H1 (cell line): ENCODE measurements around the gene MACROD1. TPM values are rescaled to one million over a fixed set of nuclear protein-coding genes. Genes with fewer than 3 reads are reported as not detected.

ENCODE experiments used
- CTCF ChIA-PET: fragments of 300-600 bp; sonication (Branson Sonifier 250); formaldehyde crosslinking; loops from one replicate; lab custom pipeline; 2021; ENCODE audit not compliant: partially characterized antibody; lab: Charles Lee
- POLR2A ChIA-PET: fragments of 300-600 bp; sonication (Branson Sonifier 250); formaldehyde crosslinking; loops from one replicate; lab custom pipeline; 2021; ENCODE audit warnings: inconsistent platforms; ENCODE audit not compliant: partially characterized antibody; lab: Charles Lee
- DNase-seq, 2 experiments: peaks; one replicate each; pipeline versions ENCODE4 v3.0.0 to v3.0.0-alpha.2; 2010 to 2022; ENCODE audit warnings: low spot score in 2 of 2, low read depth in 1 of 2, mixed read lengths in 1 of 2
- FAIRE-seq: peaks from 2 replicates; lab custom pipeline; 2011; peaks lifted over from hg19 to GRCh38; lab: Jason Lieb, UNC
- H2AFZ ChIP-seq: 2 replicates; pipeline ENCODE4 v1.8.1; 2012; ENCODE audit warnings: low read length, inconsistent platforms
- H2AK5ac ChIP-seq: 2 replicates; pipeline ENCODE4 v1.6.1; 2013; ENCODE audit warnings: low read depth, low read length
- H2BK120ac ChIP-seq: replicated peaks from 2 replicates; pipeline ENCODE3; 2013; ENCODE audit warnings: low read depth, low read length, inconsistent platforms
- H2BK12ac ChIP-seq: 2 replicates; pipeline ENCODE4 v1.6.1; 2013; ENCODE audit warnings: low read depth, low read length
- H2BK15ac ChIP-seq: 2 replicates; pipeline ENCODE4 v1.6.1; 2013; ENCODE audit warnings: low read length
- H2BK20ac ChIP-seq: 2 replicates; pipeline ENCODE4 v1.6.1; 2013; ENCODE audit warnings: low read length
- H2BK5ac ChIP-seq: 2 replicates; pipeline ENCODE4 v1.6.1; 2013; ENCODE audit warnings: low read depth, low read length
- H3K14ac ChIP-seq: 2 replicates; pipeline ENCODE4 v1.6.1; 2013; ENCODE audit warnings: inconsistent platforms; ENCODE audit not compliant: insufficient read length
- H3K18ac ChIP-seq: 2 replicates; pipeline ENCODE4 v1.6.1; 2013; ENCODE audit warnings: low read length; ENCODE audit errors: extremely low read depth
- H3K23ac ChIP-seq: 2 replicates; pipeline ENCODE4 v1.6.1; 2013; ENCODE audit warnings: inconsistent platforms; ENCODE audit not compliant: insufficient read length
- H3K23me2 ChIP-seq: 2 replicates; pipeline ENCODE4 v1.6.1; 2013; ENCODE audit warnings: low read depth, low read length
- H3K27ac ChIP-seq: 2 replicates; pipeline ENCODE4 v1.6.1; 2011; ENCODE audit warnings: low read depth, low read length, inconsistent platforms
- H3K27me3 ChIP-seq, 4 experiments: replicated peaks in 1 of 4; 1 replicate in 1 of 4; 2 replicates in 3 of 4; pipeline versions ENCODE4 v1.6.1 to v1.8.1; 2011 to 2013; ENCODE audit warnings: low read length in 3 of 4, mild to moderate bottlenecking in 3 of 4, inconsistent platforms in 2 of 4, mixed read lengths in 2 of 4, moderate library complexity in 1 of 4; ENCODE audit not compliant: control insufficient read depth in 3 of 4, insufficient read depth in 3 of 4; ENCODE audit errors: extremely low read depth in 1 of 4
- H3K36me3 ChIP-seq, 4 experiments: 2 replicates each; pipeline versions ENCODE4 v1.6.1 to v1.8.1; 2011 to 2013; ENCODE audit warnings: mild to moderate bottlenecking in 4 of 4, low read length in 3 of 4, moderate library complexity in 2 of 4, control low read depth in 1 of 4, inconsistent platforms in 1 of 4; ENCODE audit not compliant: insufficient read depth in 4 of 4, control insufficient read depth in 2 of 4
- H3K4ac ChIP-seq: replicated peaks from 2 replicates; pipeline ENCODE3; 2013; ENCODE audit warnings: low read length, low read depth, mixed read lengths, inconsistent platforms; ENCODE audit not compliant: insufficient read length
- H3K4me1 ChIP-seq, 4 experiments: replicated peaks in 1 of 4; 1 replicate in 1 of 4; 2 replicates in 3 of 4; pipeline versions ENCODE4 v1.6.1 to v1.8.1; 2011 to 2013; ENCODE audit warnings: low read length in 3 of 4, inconsistent platforms in 2 of 4, mixed read lengths in 1 of 4; ENCODE audit not compliant: insufficient read depth in 4 of 4, control insufficient read depth in 3 of 4
- H3K4me2 ChIP-seq, 2 experiments: 2 replicates each; pipeline versions ENCODE4 v1.6.1 to v1.8.1; 2011 to 2013; ENCODE audit warnings: low read depth in 2 of 2, low read length in 2 of 2, control low read depth in 1 of 2, inconsistent platforms in 1 of 2, mild to moderate bottlenecking in 1 of 2; ENCODE audit not compliant: insufficient read depth in 1 of 2
- H3K4me3 ChIP-seq, 4 experiments: fragments of 200-600, 300-600 bp in 1 of 4; sonication (generic), shearing (Covaris generic), sonication (Bioruptor Twin) in 1 of 4; 2 replicates each; pipeline versions ENCODE4 v1.5.1 to v1.8.1; 2011 to 2016; ENCODE audit warnings: low read length in 4 of 4, low read depth in 3 of 4, control low read depth in 2 of 4, inconsistent platforms in 2 of 4, mild to moderate bottlenecking in 2 of 4, mixed read lengths in 1 of 4, moderate library complexity in 1 of 4; ENCODE audit not compliant: insufficient read depth in 2 of 4; ENCODE audit errors: extremely low read depth in 1 of 4
- H3K56ac ChIP-seq: replicated peaks from 2 replicates; pipeline ENCODE3; 2013; ENCODE audit warnings: low read depth, mild to moderate bottlenecking, mixed read lengths, low read length, inconsistent platforms; ENCODE audit not compliant: insufficient read length
- H3K79me1 ChIP-seq: 2 replicates; pipeline ENCODE4 v1.6.1; 2013; ENCODE audit warnings: low read depth, low read length, control low read depth
- H3K79me2 ChIP-seq, 2 experiments: 2 replicates each; pipeline versions ENCODE4 v1.6.1 to v1.8.1; 2012 to 2013; ENCODE audit warnings: low read length in 2 of 2, mild to moderate bottlenecking in 2 of 2, inconsistent platforms in 1 of 2; ENCODE audit not compliant: insufficient read depth in 2 of 2, control insufficient read depth in 1 of 2
- H3K9ac ChIP-seq, 4 experiments: replicated peaks in 1 of 4; 1 replicate in 1 of 4; 2 replicates in 3 of 4; pipeline versions ENCODE4 v1.6.1 to v1.8.1; 2011 to 2013; ENCODE audit warnings: low read depth in 3 of 4, low read length in 3 of 4, control low read depth in 2 of 4, mild to moderate bottlenecking in 2 of 4, moderate library complexity in 2 of 4, inconsistent platforms in 1 of 4; ENCODE audit errors: extremely low read depth in 1 of 4
- H3K9me3 ChIP-seq, 2 experiments: 2 replicates each; pipeline versions ENCODE4 v1.6.1 to v1.8.1; 2012 to 2013; ENCODE audit warnings: mild to moderate bottlenecking in 2 of 2, moderate library complexity in 2 of 2, control low read depth in 1 of 2, inconsistent platforms in 1 of 2, low read depth in 1 of 2, low read length in 1 of 2, mixed read lengths in 1 of 2; ENCODE audit not compliant: insufficient read depth in 2 of 2
- H4K20me1 ChIP-seq, 2 experiments: replicated peaks in 1 of 2; 2 replicates each; pipeline versions ENCODE3 to v1.8.1; 2011 to 2013; ENCODE audit warnings: inconsistent platforms in 2 of 2, low read length in 2 of 2, mild to moderate bottlenecking in 1 of 2; ENCODE audit not compliant: insufficient read depth in 2 of 2, control insufficient read depth in 1 of 2
- H4K5ac ChIP-seq: 2 replicates; pipeline ENCODE4 v1.6.1; 2013; ENCODE audit warnings: low read length, low read depth, mixed read lengths, inconsistent platforms; ENCODE audit not compliant: insufficient read length
- H4K8ac ChIP-seq: 2 replicates; pipeline ENCODE4 v1.8.0; 2013; ENCODE audit warnings: mild to moderate bottlenecking, moderate library complexity, low read length, inconsistent platforms; ENCODE audit not compliant: insufficient read depth; ENCODE audit errors: extremely low read depth
- H4K91ac ChIP-seq: replicated peaks from 2 replicates; pipeline ENCODE3; 2013; ENCODE audit warnings: low read length, mixed read lengths, inconsistent platforms; ENCODE audit not compliant: insufficient read length
- E2F6 ChIP-seq: IDR thresholded peaks from 2 replicates; pipeline ENCODE4 v1.6.1; 2012; ENCODE audit warnings: inconsistent platforms
- HDAC6 ChIP-seq: IDR thresholded peaks from one replicate; pipeline ENCODE4 v1.7.1; 2012; ENCODE audit warnings: low read depth, mild to moderate bottlenecking, inconsistent platforms, low read length, moderate library complexity
- JUN ChIP-seq: IDR thresholded peaks from 2 replicates; pipeline ENCODE4 v1.6.1; 2011; ENCODE audit warnings: low read depth, mild to moderate bottlenecking, improper control_type of control experiment, low read length
- JUND ChIP-seq: IDR thresholded peaks from 2 replicates; pipeline ENCODE4 v1.6.1; 2011; ENCODE audit warnings: mild to moderate bottlenecking, improper control_type of control experiment, low read length
- KDM5A ChIP-seq: fragments of 200-600 bp; IDR thresholded peaks from 2 replicates; pipeline ENCODE4 v1.7.1; 2012; ENCODE audit warnings: mild to moderate bottlenecking, low read length, inconsistent platforms, mixed read lengths
- POU5F1 ChIP-seq: IDR thresholded peaks from 2 replicates; pipeline ENCODE4 v1.6.1; 2011; ENCODE audit warnings: low read depth, mild to moderate bottlenecking, low read length, moderate library complexity
- SIN3A ChIP-seq, 2 experiments: IDR thresholded peaks in 1 of 2; conservative IDR thresholded peaks in 1 of 2; 2 replicates each; pipeline ENCODE4 v1.6.1; 2011 to 2012; ENCODE audit warnings: low read length in 2 of 2, improper control_type of control experiment in 1 of 2, low read depth in 1 of 2, mild to moderate bottlenecking in 1 of 2
- SP2 ChIP-seq: IDR thresholded peaks from 2 replicates; pipeline ENCODE4 v1.6.1; 2012; ENCODE audit warnings: mild to moderate bottlenecking, low read length, inconsistent platforms
- TAF1 ChIP-seq: IDR thresholded peaks from 2 replicates; pipeline ENCODE4 v1.6.1; 2011; ENCODE audit warnings: mild to moderate bottlenecking, low read depth, low read length
- WGBS, 2 experiments: shearing (Covaris generic) in 1 of 2; methylation state at CpG; one replicate each; pipeline versions ENCODE4 v1.1.6 to v1.1.7; 2013 to 2015; ENCODE audit warnings: low lambda C conversion rate in 2 of 2, mixed read lengths in 2 of 2, inconsistent platforms in 1 of 2, low coverage in 1 of 2, missing lambda C conversion rate in 1 of 2; ENCODE audit not compliant: insufficient replicate concordance in 2 of 2, insufficient coverage in 1 of 2, insufficient read length in 1 of 2; ENCODE audit errors: extremely low coverage in 1 of 2, missing lambda C conversion rate in 1 of 2; 5-methylcytosine and 5-hydroxymethylcytosine counted together
- polyA plus RNA-seq, 7 experiments: library from polyadenylated mRNA; depleted of rRNA in 3 of 7; stranded (reverse) in 5 of 7; unstranded in 2 of 7; fragments of >200 nt in 5 of 7; fragments of 200-250 nt in 2 of 7; gene quantifications; 1 replicate in 5 of 7; 2 replicates in 1 of 7; 4 replicates in 1 of 7; pipeline versions ENCODE4 v1.2.1 to v1.2.3, GENCODE V29; 2011 to 2013; ENCODE audit warnings: missing spikeins in 2 of 7, mixed read lengths in 2 of 7
- total RNA-seq: library from RNA; stranded (reverse); fragmentation: NEBNext Ultra II Directional; extraction: Animal tissue kit (Norgen Biotek cat#: 25700); gene quantifications from 2 replicates; pipeline ENCODE4 v1.2.1, GENCODE V29; 2021

Gene MACROD1
- total and polyA plus RNA-seq, 2 of the 8 experiments (the other 6 are each of a cell fraction or from before 2014, with no cell fraction given), result 19.5 to 34.1 TPM

GRCh38 chr11:64070314-64070681 is 95.6 kb downstream of the MACROD1 start:
- Histone ChIP-seq H2BK20ac (no peak overlapping the region), H4K91ac (no peak overlapping the region), H3K23ac (no peak overlapping the region)
- TF ChIP-seq E2F6 (no peak), POU5F1 (no peak), HDAC6 (no peak), SP2 (no peak), JUN (no peak), KDM5A (no peak), JUND (no peak), SIN3A (conservative IDR thresholded peaks at IDR 0.05 in 1 of 2, IDR thresholded peaks at IDR 0.05 in 1 of 2; ENCODE audit: low read depth in 1 of 2, low read length in 2 of 2) (no peak), TAF1 (no peak)
- TF ChIP-seq, all 59 proteins: peak for 0
- WGBS, 2 experiments, result 79% methylated on average over 12 of the region's 12 CpGs; no CpG with 5 or more reads in 1 of the 2 experiments
- DNase-seq (no peak), FAIRE-seq (no peak)
- Histone ChIP-seq H2BK12ac (no peak overlapping the region), H4K5ac (no peak overlapping the region), H2BK15ac (no peak overlapping the region), H3K4me1 (peaks cover 0 to 13% (median 4%) of the 10 kb centered on the region in 4 experiments; a peak in 4 of 7 replicates), H3K4me3 (no peak overlapping the region), H3K23me2 (no peaks in the 10 kb centered on the region), H3K56ac (no peak overlapping the region), H3K18ac (no peak overlapping the region), H4K8ac (no peak overlapping the region), H3K27me3 (peaks cover 2 to 64% (median 38%) of the 10 kb centered on the region in 4 experiments), H3K79me2 (no peaks in the 10 kb centered on the region), H3K36me3 (no peaks in the 10 kb centered on the region), H3K27ac (no peak overlapping the region), H2AK5ac (no peak overlapping the region), H3K9me3 (no peaks in the 10 kb centered on the region), H3K4me2 (no peak overlapping the region), H4K20me1 (peaks cover 10 to 20% of the 10 kb centered on the region in 2 experiments), H3K9ac (no peak overlapping the region), H2AFZ (no peak overlapping the region), H3K14ac (no peak overlapping the region), H2BK5ac (no peak overlapping the region), H3K4ac (no peak overlapping the region), H2BK120ac (no peak overlapping the region), H3K79me1 (no peaks in the 10 kb centered on the region)
- CTCF ChIA-PET, result interaction anchor here (0.6 to 2.1 kb wide), 16 partner anchors 10 to 82 kb away, joined by 3 to 10 read pairs (median 4); no protein-coding TSS in a partner anchor
- POLR2A ChIA-PET, result interaction anchor here (0.6 kb wide), 1 partner anchor 702 kb away, joined by 4 read pairs; no protein-coding TSS in a partner anchor
